HG03045 (cell line): ENCODE data around the gene RCAN1.

Experiments
- ATAC-seq: cut with Tn5 transposase; IDR thresholded peaks from one replicate; pipeline ENCODE4 v1.9.1; 2021; ENCODE audit warnings: mild to moderate bottlenecking, moderate library complexity; ENCODE audit not compliant: unreplicated experiment

Gene RCAN1

GRCh38 chr21:34545079-34545884 is 69.6 kb downstream of the RCAN1 start:
- ATAC-seq, result peak; percentile 85

GRCh38 chr21:34544032-34544496 is 70.8 kb downstream of the RCAN1 start:
- ATAC-seq, result no peak

GRCh38 chr21:34543017-34543416 is 71.9 kb downstream of the RCAN1 start:
- ATAC-seq, result no peak

GRCh38 chr21:34540206-34540605 is 74.7 kb downstream of the RCAN1 start:
- no peak for ATAC-seq

GRCh38 chr21:34537838-34538237 is 77.1 kb downstream of the RCAN1 start:
- ATAC-seq, result no peak

GRCh38 chr21:34536820-34537219 is 78.1 kb downstream of the RCAN1 start:
- ATAC-seq, result no peak

GRCh38 chr21:34536311-34536710 is 78.6 kb downstream of the RCAN1 start:
- ATAC-seq, result no peak

- no peak for ATAC-seq
Observed at GRCh38 chr21:34535886-34536285, 79.0 kb downstream of the RCAN1 start.

GRCh38 chr21:34534522-34534921 is 80.4 kb downstream of the RCAN1 start:
- no peak for ATAC-seq

GRCh38 chr21:34533938-34534337 is 81.0 kb downstream of the RCAN1 start:
- ATAC-seq, result no peak

- no peak for ATAC-seq
Observed at GRCh38 chr21:34531399-34531798, 83.5 kb downstream of the RCAN1 start.

GRCh38 chr21:34530261-34530660 is 84.7 kb downstream of the RCAN1 start:
- no peak for ATAC-seq

GRCh38 chr21:34528131-34528561 is 86.8 kb downstream of the RCAN1 start:
- no peak for ATAC-seq

GRCh38 chr21:34526618-34527290 is 88.2 kb downstream of the RCAN1 start:
- ATAC-seq, result no peak

GRCh38 chr21:34526241-34526617 is 88.7 kb downstream of the RCAN1 start:
- ATAC-seq, result no peak

- ATAC-seq, result no peak
Observed at GRCh38 chr21:34524646-34525601, 90.0 kb downstream of the RCAN1 start.

- ATAC-seq, result no peak
Observed at GRCh38 chr21:34523019-34523555, 91.8 kb downstream of the RCAN1 start.

- no peak for ATAC-seq
Observed at GRCh38 chr21:34522284-34522683, 92.6 kb downstream of the RCAN1 start.

- no peak for ATAC-seq
Observed at GRCh38 chr21:34521561-34521960, 93.4 kb downstream of the RCAN1 start.

GRCh38 chr21:34520764-34521508 is 94.0 kb downstream of the RCAN1 start:
- no peak for ATAC-seq
